IMR-90 (cell line): Measurements from ENCODE around the gene RAD51C. TPM values are rescaled to one million over a fixed set of nuclear protein-coding genes. Genes with fewer than 3 reads are reported as not detected.

ENCODE experiments used
- ATAC-seq: fragments of 200-7000 bp; cut with Tn5 transposase; 2 replicates; pipeline ENCODE4 v1.9.1; 2020; ENCODE audit warnings: low read depth, mild to moderate bottlenecking, moderate library complexity
- BruUV-seq: library from RNA; stranded (reverse); fragments of 400-500 nt; replicated peaks from 2 replicates; lab custom pipeline; 2021; lab: Mats Ljungman, UMichigan
- CTCF ChIA-PET: fragments of 300-600 bp; formaldehyde crosslinking; extraction: SDS; loops from one replicate; lab custom pipeline; 2021; ENCODE audit warnings: antibody characterized with exemption; lab: Yijun Ruan, JAX
- POLR2A ChIA-PET: fragments of 300-600 bp; sonication (Branson Sonifier 250); formaldehyde crosslinking; loops from one replicate; lab custom pipeline; 2022; ENCODE audit warnings: antibody characterized with exemption; ENCODE audit not compliant: unreplicated experiment; lab: Charles Lee
- DNase-seq: peaks from one replicate; pipeline ENCODE4 v3.0.0; 2013
- H2AFZ ChIP-seq: replicated peaks from 2 replicates; pipeline ENCODE3; 2013; ENCODE audit warnings: low read length, mild to moderate bottlenecking; ENCODE audit not compliant: poor library complexity
- H2AK5ac ChIP-seq: 2 replicates; pipeline ENCODE4 v1.6.1; 2013; ENCODE audit warnings: low read depth, low read length, inconsistent platforms
- H2AK9ac ChIP-seq: replicated peaks from 2 replicates; pipeline ENCODE3; 2013; ENCODE audit warnings: mild to moderate bottlenecking, low read depth, low read length, moderate library complexity; ENCODE audit not compliant: poor library complexity
- H2BK120ac ChIP-seq: 2 replicates; pipeline ENCODE4 v1.6.1; 2013; ENCODE audit warnings: low read depth, low read length, inconsistent platforms
- H2BK15ac ChIP-seq: 3 replicates; pipeline ENCODE4 v1.6.1; 2013; ENCODE audit warnings: low read depth, low read length, inconsistent platforms
- H2BK20ac ChIP-seq: 2 replicates; pipeline ENCODE4 v1.6.1; 2013; ENCODE audit warnings: low read depth, mild to moderate bottlenecking, inconsistent platforms, low read length, moderate library complexity
- H2BK5ac ChIP-seq: 2 replicates; pipeline ENCODE4 v1.6.1; 2013; ENCODE audit warnings: mild to moderate bottlenecking, low read depth, low read length, inconsistent platforms; ENCODE audit not compliant: poor library complexity, severe bottlenecking
- H3K14ac ChIP-seq: replicated peaks from 2 replicates; pipeline ENCODE4 v1.6.1; 2013; ENCODE audit warnings: low read depth, low read length, inconsistent platforms
- H3K18ac ChIP-seq: 2 replicates; pipeline ENCODE4 v1.6.1; 2013; ENCODE audit warnings: low read depth, low read length, control low read depth
- H3K23ac ChIP-seq: 2 replicates; pipeline ENCODE4 v1.6.1; 2013; ENCODE audit warnings: low read depth, low read length, inconsistent platforms
- H3K27ac ChIP-seq: 2 replicates; pipeline ENCODE4 v1.5.1; 2013; ENCODE audit warnings: mild to moderate bottlenecking, control low read depth, low read length; ENCODE audit not compliant: insufficient read depth
- H3K27me3 ChIP-seq: 2 replicates; pipeline ENCODE4 v1.6.1; 2013; ENCODE audit warnings: low read length; ENCODE audit not compliant: control insufficient read depth, insufficient read depth
- H3K36me3 ChIP-seq: 2 replicates; pipeline ENCODE4 v1.6.1; 2013; ENCODE audit warnings: low read length, mixed read lengths; ENCODE audit not compliant: control insufficient read depth, insufficient read depth
- H3K4ac ChIP-seq: 2 replicates; pipeline ENCODE4 v1.6.1; 2013; ENCODE audit warnings: low read depth, low read length, inconsistent platforms
- H3K4me1 ChIP-seq: 2 replicates; pipeline ENCODE4 v1.6.1; 2013; ENCODE audit warnings: low read length, mixed read lengths; ENCODE audit not compliant: control insufficient read depth, insufficient read depth
- H3K4me2 ChIP-seq: 2 replicates; pipeline ENCODE4 v1.6.1; 2013; ENCODE audit warnings: low read depth, mild to moderate bottlenecking, control low read depth, low read length, moderate library complexity
- H3K4me3 ChIP-seq: 2 replicates; pipeline ENCODE4 v1.5.1; 2013; ENCODE audit warnings: low read depth, mild to moderate bottlenecking, control low read depth, low read length, moderate library complexity; ENCODE audit not compliant: insufficient read depth
- H3K56ac ChIP-seq: 2 replicates; pipeline ENCODE4 v1.6.1; 2013; ENCODE audit warnings: low read length, inconsistent platforms; ENCODE audit not compliant: insufficient read depth; ENCODE audit errors: extremely low read depth
- H3K79me1 ChIP-seq, 2 experiments: 2 replicates each; pipeline ENCODE4 v1.6.1; 2013; ENCODE audit warnings: low read length in 2 of 2, inconsistent platforms in 1 of 2, low read depth in 1 of 2
- H3K9ac ChIP-seq: 2 replicates; pipeline ENCODE4 v1.6.1; 2013; ENCODE audit warnings: low read depth, low read length, control low read depth
- H3K9me1 ChIP-seq: 2 replicates; pipeline ENCODE4 v1.6.1; 2013; ENCODE audit warnings: low read length, inconsistent platforms; ENCODE audit not compliant: insufficient read depth
- H3K9me3 ChIP-seq: 2 replicates; pipeline ENCODE4 v1.6.1; 2013; ENCODE audit warnings: low read length; ENCODE audit not compliant: control insufficient read depth, insufficient read depth
- H4K20me1 ChIP-seq: 2 replicates; pipeline ENCODE4 v1.6.1; 2013; ENCODE audit warnings: low read length, inconsistent platforms; ENCODE audit not compliant: insufficient read depth
- H4K5ac ChIP-seq: 2 replicates; pipeline ENCODE4 v1.6.1; 2013; ENCODE audit warnings: mild to moderate bottlenecking, low read depth, low read length, control low read depth
- H4K8ac ChIP-seq, 2 experiments: 2 replicates each; pipeline ENCODE4 v1.6.1; 2013; ENCODE audit warnings: low read depth in 2 of 2, low read length in 2 of 2, control low read depth in 1 of 2, inconsistent platforms in 1 of 2
- H4K91ac ChIP-seq: 2 replicates; pipeline ENCODE4 v1.6.1; 2013; ENCODE audit warnings: low read depth, low read length, inconsistent platforms; ENCODE audit not compliant: insufficient read depth
- BHLHE40 ChIP-seq: fragments of 150-350 bp; IDR thresholded peaks from 2 replicates; pipeline ENCODE4 v1.6.1; 2016; ENCODE audit warnings: mild to moderate bottlenecking, low read depth, low read length
- CEBPB ChIP-seq: IDR thresholded peaks from 2 replicates; pipeline ENCODE4 v1.6.1; 2012; ENCODE audit warnings: low read depth, low read length, improper control_type of control experiment
- CHD1 ChIP-seq: IDR thresholded peaks from 2 replicates; pipeline ENCODE4 v1.6.1; 2012; ENCODE audit warnings: low read depth, low read length, improper control_type of control experiment
- FOS ChIP-seq: fragments of 150-350 bp; IDR thresholded peaks from 2 replicates; pipeline ENCODE4 v1.6.1; 2016; ENCODE audit warnings: low read depth, low read length
- MAFK ChIP-seq: IDR thresholded peaks from 2 replicates; pipeline ENCODE4 v1.6.1; 2012; ENCODE audit warnings: low read depth, low read length, improper control_type of control experiment
- MAZ ChIP-seq: IDR thresholded peaks from 2 replicates; pipeline ENCODE4 v1.6.1; 2012; ENCODE audit warnings: low read depth, mild to moderate bottlenecking, low read length, improper control_type of control experiment, moderate library complexity, borderline replicate concordance
- MXI1 ChIP-seq: IDR thresholded peaks from 2 replicates; pipeline ENCODE4 v1.6.1; 2012; ENCODE audit warnings: low read depth, mild to moderate bottlenecking, low read length, moderate library complexity, borderline replicate concordance
- NFE2L2 ChIP-seq: fragments of 150-350 bp; IDR thresholded peaks from 2 replicates; pipeline ENCODE4 v1.6.1; 2016; ENCODE audit warnings: low read depth, mild to moderate bottlenecking, low read length
- POLR2A ChIP-seq: IDR thresholded peaks from 2 replicates; pipeline ENCODE4 v1.6.1; 2012; ENCODE audit warnings: mild to moderate bottlenecking, low read depth, low read length
- RAD21 ChIP-seq: IDR thresholded peaks from 2 replicates; pipeline ENCODE4 v1.6.1; 2012; ENCODE audit warnings: low read length, improper control_type of control experiment
- RCOR1 ChIP-seq: IDR thresholded peaks from 2 replicates; pipeline ENCODE4 v1.6.1; 2012; ENCODE audit warnings: mild to moderate bottlenecking, low read length, improper control_type of control experiment; ENCODE audit not compliant: insufficient replicate concordance
- RFX5 ChIP-seq: IDR thresholded peaks from 2 replicates; pipeline ENCODE4 v1.8.0; 2012; ENCODE audit warnings: low read depth, mild to moderate bottlenecking, low read length, moderate library complexity
- SMC3 ChIP-seq: fragments of 150-350 bp; IDR thresholded peaks from 2 replicates; pipeline ENCODE4 v1.6.1; 2016; ENCODE audit warnings: low read depth, mild to moderate bottlenecking, antibody characterized with exemption, low read length, moderate library complexity
- WGBS, 2 experiments: methylation state at CpG; one replicate each; pipeline versions ENCODE4 v1.1.5 to v1.1.7; 2013; ENCODE audit warnings: missing lambda C conversion rate in 2 of 2; ENCODE audit not compliant: insufficient read length in 1 of 2; ENCODE audit errors: extremely low coverage in 2 of 2; 5-methylcytosine and 5-hydroxymethylcytosine counted together
- dilution Hi-C: fragments of 300-500 bp; cut with HindIII; formaldehyde crosslinking; loops from one replicate; pipeline ENCODE4 v1.14.3; 2018; ENCODE audit warnings: low sequenced_read_pairs; ENCODE audit not compliant: unreplicated experiment
- in situ Hi-C: fragments of 300-500 bp; cut with MboI; formaldehyde crosslinking; loops from 3 replicates; pipeline ENCODE4 v1.14.3; 2019; ENCODE audit warnings: low sequenced_read_pairs, inconsistent platforms, mixed read lengths
- intact Hi-C: fragments of 100-400 bp; cut with micrococcal nuclease; formaldehyde crosslinking; loops from 2 replicates; pipeline ENCODE4 v1.10.0; 2022
- polyA plus RNA-seq, 3 experiments: library from polyadenylated mRNA; depleted of rRNA; stranded (reverse); fragments of >200 nt; gene quantifications; 2 replicates each; pipeline ENCODE4 v1.2.3, GENCODE V29; 2012; ENCODE audit warnings: low replicate concordance in 1 of 3
- total RNA-seq: library from RNA; depleted of rRNA; stranded (reverse); fragments of >200 nt; gene quantifications from 2 replicates; pipeline ENCODE4 v1.2.3, GENCODE V29; 2012
- TF ChIP-seq, protein P1 (sequence below): fragments of 150-350 bp; IDR thresholded peaks from 2 replicates; pipeline ENCODE4 v1.6.1; 2017; ENCODE audit warnings: mild to moderate bottlenecking, antibody characterized with exemption, low read length, low read depth
- TF ChIP-seq, protein P2 (sequence below): fragments of 150-350 bp; IDR thresholded peaks from 2 replicates; pipeline ENCODE4 v1.6.1; 2016; ENCODE audit warnings: low read depth, mild to moderate bottlenecking, low read length, moderate library complexity, borderline replicate concordance
- TF ChIP-seq, protein P3 (sequence below): conservative IDR thresholded peaks from 2 replicates; pipeline ENCODE4 v1.5.1; 2012; ENCODE audit warnings: mild to moderate bottlenecking, low read depth, low read length, improper control_type of control experiment

The RAD51C gene
- total and polyA plus RNA-seq, 2 of the 4 experiments (the other 2 are of a cell fraction): 21.1 to 28.3 TPM

DNA sequence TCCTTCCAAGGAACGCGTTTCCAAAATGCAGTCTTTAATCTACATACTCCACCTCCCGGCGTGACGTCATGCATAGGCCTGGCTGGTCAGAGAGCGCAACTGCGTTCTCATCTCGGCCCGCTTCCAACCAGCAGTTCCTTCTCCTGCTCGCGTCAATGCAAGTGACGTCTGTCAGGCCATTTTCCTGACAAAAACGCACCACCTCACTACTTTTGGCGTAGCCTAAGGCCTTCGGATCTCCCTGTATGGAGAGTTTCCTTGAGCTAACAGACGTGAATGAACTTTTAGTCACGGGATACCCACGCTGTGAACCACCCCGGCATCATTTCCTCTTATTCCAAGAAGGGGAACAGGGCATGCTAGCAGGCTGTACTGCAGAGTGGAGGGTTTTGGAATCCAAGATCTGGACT is 25.5 kb upstream of the RAD51C start:
- in situ Hi-C loops: no loop called here
- Histone ChIP-seq H2BK5ac (no peak overlapping the region), H3K4me3 (peak overlapping the region; percentile 21; the same call in 1 of the 2 replicates), H3K4me1 (no peaks in the 10 kb centered on the region; the same call in 1 of the 2 replicates), H2BK20ac (no peak overlapping the region), H3K36me3 (no peaks in the 10 kb centered on the region), H3K27ac (no peak overlapping the region), H4K5ac (peak overlapping the region; percentile 26; the same call in 1 of the 2 replicates), H3K9ac (peak overlapping the region; percentile 33; the same call in 1 of the 2 replicates), H3K14ac (no peak overlapping the region), H3K56ac (no peak overlapping the region), H2AK9ac (no peak overlapping the region), H3K4me2 (peak overlapping the region; percentile 46; the same call in 1 of the 2 replicates), H3K4ac (peak overlapping the region; percentile 24; the same call in 1 of the 2 replicates), H3K9me3 (no peaks in the 10 kb centered on the region), H3K23ac (no peak overlapping the region), H2BK15ac (no peak overlapping the region; the same call in 2 of the 3 replicates), H3K9me1 (peaks cover 7% of the 10 kb centered on the region), H4K91ac (no peak overlapping the region), H3K18ac (no peak overlapping the region), H3K79me1 (no peaks in the 10 kb centered on the region), H2AK5ac (no peak overlapping the region), H2BK120ac (peak overlapping the region; percentile 30; the same call in 1 of the 2 replicates), H3K27me3 (no peaks in the 10 kb centered on the region), H2AFZ (peak overlapping the region; percentile 71), H4K20me1 (no peaks in the 10 kb centered on the region), H4K8ac (peak overlapping the region; percentile 57 to 63; a peak in 3 of 4 replicates)
- CTCF ChIA-PET: no interaction called here
- peak; percentile 27; the same call in 1 of the 2 replicates for ATAC-seq
- POLR2A ChIA-PET: interaction anchor here (0.6 kb wide), 1 partner anchor 148 kb away, joined by 6 read pairs; no protein-coding TSS in a partner anchor
- intact Hi-C loops: no loop called here
- dilution Hi-C loops: no loop called here
- no TSS peak for BruUV-seq
- peak; percentile 79 for DNase-seq
- TF ChIP-seq RCOR1 (no peak), BHLHE40 (no peak), CEBPB (no peak), MAFK (no peak), POLR2A (no peak), RAD21 (no peak), SMC3 (no peak), MAZ (no peak), CHD1 (no peak), NFE2L2 (no peak), MXI1 (no peak), FOS (no peak), RFX5 (no peak)
- TF ChIP-seq, protein P1, sequence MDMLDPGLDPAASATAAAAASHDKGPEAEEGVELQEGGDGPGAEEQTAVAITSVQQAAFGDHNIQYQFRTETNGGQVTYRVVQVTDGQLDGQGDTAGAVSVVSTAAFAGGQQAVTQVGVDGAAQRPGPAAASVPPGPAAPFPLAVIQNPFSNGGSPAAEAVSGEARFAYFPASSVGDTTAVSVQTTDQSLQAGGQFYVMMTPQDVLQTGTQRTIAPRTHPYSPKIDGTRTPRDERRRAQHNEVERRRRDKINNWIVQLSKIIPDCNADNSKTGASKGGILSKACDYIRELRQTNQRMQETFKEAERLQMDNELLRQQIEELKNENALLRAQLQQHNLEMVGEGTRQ: no peak
- TF ChIP-seq, protein P2, sequence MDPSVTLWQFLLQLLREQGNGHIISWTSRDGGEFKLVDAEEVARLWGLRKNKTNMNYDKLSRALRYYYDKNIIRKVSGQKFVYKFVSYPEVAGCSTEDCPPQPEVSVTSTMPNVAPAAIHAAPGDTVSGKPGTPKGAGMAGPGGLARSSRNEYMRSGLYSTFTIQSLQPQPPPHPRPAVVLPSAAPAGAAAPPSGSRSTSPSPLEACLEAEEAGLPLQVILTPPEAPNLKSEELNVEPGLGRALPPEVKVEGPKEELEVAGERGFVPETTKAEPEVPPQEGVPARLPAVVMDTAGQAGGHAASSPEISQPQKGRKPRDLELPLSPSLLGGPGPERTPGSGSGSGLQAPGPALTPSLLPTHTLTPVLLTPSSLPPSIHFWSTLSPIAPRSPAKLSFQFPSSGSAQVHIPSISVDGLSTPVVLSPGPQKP: no peak
- TF ChIP-seq, protein P3, sequence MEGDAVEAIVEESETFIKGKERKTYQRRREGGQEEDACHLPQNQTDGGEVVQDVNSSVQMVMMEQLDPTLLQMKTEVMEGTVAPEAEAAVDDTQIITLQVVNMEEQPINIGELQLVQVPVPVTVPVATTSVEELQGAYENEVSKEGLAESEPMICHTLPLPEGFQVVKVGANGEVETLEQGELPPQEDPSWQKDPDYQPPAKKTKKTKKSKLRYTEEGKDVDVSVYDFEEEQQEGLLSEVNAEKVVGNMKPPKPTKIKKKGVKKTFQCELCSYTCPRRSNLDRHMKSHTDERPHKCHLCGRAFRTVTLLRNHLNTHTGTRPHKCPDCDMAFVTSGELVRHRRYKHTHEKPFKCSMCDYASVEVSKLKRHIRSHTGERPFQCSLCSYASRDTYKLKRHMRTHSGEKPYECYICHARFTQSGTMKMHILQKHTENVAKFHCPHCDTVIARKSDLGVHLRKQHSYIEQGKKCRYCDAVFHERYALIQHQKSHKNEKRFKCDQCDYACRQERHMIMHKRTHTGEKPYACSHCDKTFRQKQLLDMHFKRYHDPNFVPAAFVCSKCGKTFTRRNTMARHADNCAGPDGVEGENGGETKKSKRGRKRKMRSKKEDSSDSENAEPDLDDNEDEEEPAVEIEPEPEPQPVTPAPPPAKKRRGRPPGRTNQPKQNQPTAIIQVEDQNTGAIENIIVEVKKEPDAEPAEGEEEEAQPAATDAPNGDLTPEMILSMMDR: no peak
- WGBS, 2 experiments: 49% methylated on average over 7 of the region's 19 CpGs; no CpG with 5 or more reads in 1 of the 2 experiments
